ENCODE measurements around the gene TOB2.
"Not testable (repeated sequence)": the region's sequence is repeated elsewhere in the genome, so short reads cannot be mapped to it uniquely, and the experiment has no call there.

TOB2 gene

DNA sequence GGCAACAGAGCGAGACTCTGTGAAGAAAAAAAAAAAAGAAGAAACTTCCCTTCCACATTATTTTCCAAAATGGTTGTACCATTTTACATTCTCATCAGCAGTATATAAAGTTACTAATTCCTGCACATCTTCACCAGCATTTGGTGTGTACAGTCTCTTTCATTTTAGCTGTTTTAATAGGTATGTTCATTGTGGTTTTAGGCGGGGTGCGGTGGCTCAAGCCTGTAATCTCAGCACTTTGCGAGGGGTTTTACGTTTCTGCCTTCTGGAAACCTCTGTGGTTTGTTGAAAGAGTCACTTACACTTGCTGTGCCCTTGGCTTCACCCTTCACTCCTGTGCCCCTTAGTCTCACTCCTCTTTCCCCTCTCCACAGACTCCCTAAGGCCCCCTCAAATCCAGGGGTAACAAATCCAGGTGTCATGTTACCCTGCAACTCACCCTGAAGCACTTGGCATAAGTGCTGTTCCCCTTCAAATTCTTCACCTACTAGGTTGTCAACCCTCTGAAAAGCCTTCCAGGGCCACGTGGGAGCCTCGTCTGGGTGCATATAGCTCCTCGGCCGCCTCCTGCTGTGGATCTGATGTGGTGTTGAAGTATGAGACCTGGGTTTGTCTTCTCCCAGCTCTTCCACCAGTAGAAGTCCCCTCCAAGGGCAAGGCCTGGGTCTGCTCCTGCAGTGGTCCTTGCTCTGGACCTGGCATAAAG is 20.8 kb downstream of the TOB2 start:
- no peak for FAIRE-seq

DNA sequence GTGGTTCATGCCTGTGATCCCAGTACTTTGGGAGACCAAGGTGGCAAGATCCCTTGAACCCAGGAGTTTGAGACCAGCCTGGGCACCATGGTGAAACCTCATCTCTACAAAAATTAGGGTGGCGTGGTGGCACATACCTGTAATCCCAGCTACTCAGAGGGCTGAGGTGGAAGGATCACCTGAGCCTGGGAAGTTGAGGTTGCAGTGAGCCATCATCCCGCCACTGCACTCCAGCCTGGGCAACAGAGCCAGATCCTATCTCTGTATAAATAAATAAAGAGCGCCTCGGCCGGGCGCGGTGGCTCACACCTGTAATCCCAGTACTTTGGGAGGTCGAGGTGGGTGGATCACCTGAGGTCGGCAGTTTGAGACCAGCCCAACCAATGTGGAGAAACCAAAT is 27.9 kb downstream of the TOB2 start:
- FAIRE-seq = no peak

DNA sequence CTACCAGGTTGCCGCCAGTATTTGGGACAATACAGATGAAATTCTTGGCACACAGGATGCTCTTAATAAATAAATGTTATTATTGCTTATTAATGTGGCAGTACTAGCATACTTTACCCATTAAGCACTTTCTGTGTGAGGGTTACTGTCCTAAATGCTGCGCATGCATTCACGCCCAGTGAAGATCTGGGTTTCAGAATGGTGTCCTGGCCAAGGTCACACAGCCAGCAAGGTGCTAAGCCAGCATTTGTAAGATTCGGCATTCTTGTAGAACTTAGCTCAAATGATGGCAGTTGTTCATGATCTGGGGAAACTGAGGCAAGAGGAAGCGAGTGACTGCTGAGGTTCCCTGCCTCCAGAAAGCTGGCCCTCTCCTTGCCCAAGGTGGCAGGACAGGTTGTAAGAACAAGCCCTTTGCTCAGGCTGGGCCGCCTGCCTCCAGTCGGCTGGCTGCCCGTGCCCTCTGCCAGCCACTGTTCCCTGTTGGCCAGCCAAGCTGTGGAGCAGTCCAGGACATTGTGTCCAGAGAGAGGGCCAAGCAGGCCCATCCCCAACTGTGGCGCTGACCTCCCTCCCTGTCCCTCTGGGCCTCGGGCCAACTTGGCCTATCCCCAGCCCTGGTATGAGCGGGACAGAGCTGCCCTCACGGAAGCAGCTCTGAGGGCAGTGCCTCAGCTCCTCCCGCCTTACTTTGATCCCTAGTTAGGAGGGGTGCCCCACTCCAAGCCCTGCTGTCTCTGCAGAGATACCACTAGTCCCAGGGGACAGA is 28.8 kb downstream of the TOB2 start:
- no peak for FAIRE-seq

DNA sequence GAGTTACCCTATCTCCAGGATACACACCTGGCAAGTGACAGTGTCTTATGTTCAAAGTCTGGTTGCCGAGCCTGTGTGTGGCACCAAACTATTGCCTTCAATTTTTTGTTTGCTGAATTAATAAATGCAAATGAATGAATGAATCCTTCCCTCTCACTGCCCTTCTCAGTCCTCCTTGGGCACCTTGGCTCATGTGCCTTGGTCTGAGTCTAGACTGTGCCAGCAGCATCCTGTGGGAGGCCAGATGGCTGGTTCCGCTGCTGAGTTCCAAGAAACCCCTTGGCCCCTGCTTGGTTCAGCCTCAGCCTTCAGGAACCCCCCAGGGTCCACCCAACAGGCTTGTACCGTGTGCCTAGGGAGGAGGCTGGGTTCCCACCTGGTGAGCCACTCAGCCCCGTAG is 31.0 kb downstream of the TOB2 start:
- no peak for FAIRE-seq

DNA sequence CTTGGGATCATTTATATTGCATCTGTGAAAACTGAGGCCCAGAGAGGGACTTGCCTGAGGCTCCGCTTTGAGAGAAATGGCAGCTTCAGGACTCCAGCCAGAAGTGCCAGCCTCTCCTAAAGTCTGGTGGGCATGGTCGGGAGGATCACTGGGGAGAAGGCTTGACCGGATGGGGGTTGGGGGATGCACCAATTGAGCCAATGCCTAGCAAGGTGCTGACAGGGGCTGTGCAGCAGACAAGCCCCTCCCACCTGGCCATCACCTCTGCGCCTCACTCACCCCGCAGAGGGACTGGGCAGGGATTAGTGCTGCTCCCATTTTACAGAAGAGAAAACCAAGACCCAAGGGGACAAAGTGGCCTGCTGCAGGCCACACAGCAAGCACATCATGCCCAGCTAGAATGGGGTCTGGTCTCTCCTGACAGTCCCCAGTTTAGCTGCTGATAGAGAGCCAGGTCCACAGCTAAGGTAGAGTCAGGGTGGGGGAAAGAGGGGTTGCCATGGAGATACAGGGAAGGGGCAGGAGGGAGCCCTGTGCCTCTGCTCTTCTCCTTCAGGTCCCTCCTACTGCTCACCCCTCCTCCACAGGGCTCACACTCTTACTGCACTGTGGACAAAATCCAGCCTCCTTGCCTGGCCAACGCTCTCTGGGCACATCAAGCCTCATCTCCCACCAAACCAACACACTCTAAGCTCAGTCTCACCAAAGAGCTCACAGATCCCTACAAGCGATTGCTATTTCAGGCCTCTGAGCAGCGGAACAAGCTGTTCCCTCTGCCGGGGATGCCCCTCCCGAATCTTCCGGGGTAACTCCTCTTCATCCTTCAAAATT is 35.4 kb downstream of the TOB2 start:
- FAIRE-seq = no peak

DNA sequence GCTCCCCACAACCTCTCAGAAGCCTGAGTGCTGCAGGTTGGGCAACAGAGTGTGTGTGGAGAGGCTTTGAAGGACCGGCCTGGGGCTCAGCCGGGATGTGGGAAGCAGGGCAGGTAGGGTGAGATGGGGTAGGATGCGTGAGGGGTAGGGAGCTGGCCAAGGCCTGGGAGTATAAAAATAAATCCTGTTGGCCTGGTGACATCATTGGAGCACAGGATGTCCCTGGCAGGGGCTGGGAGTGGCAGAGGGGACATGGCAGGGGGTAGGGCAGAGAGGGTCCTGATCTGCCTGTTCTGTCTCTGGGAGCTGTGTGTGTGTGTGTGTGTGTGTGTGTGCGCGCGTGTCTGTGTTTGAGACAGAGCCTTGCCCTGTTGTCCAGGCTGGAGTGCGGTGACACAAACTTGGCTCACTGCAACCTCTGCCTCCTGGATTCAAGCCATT is 36.3 kb downstream of the TOB2 start:
- FAIRE-seq = no peak

DNA sequence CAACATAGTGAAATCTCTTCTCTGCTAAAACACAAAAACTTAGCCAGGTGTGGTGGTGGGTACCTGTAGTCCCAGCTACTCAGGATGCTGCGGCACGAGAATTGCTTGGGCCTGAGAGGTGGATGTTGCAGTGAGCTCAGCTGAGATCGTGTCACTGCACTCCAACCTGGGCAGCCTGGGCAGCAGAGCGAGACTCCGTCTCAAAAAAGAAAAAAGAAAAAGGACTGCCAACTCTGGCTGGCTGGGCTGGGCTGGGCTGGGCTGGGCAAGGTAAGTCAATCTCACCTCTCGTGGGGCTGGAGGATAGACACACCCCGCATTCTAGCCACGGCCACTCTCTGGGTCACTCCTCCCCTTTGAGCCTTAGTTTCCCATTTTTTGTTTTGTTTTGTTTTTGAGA is 37.9 kb downstream of the TOB2 start:
- FAIRE-seq = no peak

DNA sequence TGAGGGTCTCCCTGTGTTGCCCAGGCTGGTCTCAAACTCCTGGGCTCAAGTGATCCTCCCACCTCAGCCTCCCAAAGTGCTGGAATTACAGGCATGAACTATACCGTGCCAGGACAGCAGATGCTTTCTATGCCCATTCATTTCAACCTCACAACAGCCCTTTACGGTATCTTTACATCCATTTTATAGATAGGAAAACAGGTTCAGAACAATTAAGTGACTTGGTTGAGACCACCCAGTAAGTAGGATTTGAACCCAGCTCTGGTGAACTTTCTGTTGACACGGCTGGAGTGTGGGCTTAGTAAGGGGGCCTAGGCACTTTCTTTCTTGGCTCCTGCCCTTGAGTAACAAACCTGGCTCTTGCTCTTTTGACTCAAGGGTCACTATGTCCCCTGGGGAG is 39.2 kb downstream of the TOB2 start:
- no peak for FAIRE-seq

DNA sequence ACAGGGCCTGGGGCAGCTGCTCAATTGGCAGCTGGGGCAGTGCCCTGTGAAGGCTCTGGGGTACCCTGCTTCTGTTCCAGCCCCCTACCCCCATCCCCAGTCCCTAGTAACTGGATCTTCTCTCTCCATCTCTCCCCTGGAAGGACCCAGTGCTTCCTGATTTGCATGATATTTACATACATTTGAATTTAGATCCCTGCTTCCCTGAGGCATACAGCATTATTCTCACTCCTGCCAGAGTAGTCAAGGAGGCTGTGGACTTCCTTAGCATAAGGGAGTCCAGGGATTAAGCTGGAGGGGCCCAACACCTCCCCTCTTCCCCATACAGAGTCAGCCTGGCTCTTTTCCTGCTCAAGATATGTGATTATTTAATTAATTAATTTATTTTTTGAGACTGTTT is 40.2 kb downstream of the TOB2 start:
- FAIRE-seq = no peak

DNA sequence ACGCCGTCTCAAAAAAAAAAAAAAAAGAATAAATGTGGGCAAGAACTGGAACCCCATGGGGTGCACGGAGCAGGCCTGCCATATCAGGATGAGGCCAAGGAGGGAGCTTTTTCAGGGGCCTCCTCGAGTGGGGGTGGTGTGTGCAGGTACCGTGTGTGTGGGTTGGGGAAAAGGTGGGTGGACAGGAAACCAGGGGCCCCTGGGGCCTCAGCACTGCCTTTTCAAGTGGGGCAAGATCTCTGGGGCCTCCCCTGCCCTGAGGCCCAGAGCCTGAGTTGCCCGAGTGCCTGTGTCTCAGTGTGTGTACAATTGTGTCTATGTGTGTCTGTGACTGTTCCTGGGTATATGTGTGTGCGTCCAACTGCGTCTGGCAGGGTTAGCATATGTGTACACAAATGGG is 41.0 kb downstream of the TOB2 start:
- FAIRE-seq = no peak

DNA sequence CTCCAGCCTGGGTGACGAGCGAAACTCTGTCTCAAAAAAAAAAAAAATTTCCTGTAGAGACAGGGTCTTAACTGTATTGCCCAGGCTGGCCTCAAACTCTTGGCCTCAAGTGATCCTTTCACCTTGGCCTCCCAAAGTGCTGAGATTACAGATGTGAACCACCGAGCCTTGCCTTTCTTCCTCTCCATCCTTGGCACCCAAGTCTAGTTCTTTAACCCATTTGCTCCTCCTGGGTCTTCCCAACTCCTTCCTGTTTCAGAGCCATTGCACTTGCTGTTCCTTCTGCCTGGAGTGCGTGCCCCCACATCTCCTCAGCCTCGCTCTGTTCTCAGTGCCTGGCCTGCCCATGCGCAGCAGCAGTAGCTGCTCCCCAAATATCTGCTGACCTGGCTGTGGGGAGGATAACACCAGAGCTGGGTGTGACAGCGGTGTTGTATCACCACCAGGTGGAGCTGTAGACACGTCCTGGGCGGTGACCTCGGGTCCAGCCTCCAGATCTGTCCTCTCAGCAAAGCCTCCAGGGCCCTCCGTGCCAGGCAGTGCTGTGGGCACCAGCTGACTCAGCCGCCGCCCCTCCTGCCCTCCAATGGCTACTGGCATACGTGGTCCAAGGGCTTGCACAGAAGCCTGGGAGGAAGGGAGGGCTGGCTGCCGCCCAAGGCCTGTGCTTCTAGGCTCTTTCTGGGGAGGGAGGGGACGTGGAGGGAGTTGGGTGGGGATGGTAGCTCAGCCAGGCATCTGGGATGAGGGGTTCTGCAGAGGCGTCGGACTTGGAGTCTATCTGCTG is 42.9 kb downstream of the TOB2 start:
- FAIRE-seq = no peak

DNA sequence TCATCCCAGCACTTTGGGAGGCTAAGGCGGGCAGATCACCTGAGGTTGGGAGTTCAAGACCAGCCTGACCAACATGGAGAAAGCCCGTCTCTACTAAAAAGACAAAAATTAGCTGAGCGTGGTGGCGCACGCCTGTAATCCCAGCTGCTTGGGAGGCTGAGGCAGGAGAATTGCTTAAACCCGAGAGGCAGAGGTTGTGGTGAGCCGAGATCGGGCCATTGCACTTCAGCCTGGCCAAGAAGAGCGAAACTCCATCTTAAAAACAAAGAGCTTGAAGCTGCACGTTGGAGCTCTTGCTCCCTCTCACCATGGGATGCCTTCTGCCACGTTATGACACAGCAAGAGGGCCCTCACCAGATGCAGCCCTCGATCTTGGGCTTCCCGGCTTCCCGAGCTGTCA is 43.8 kb downstream of the TOB2 start:
- FAIRE-seq = not testable (repeated sequence)

DNA sequence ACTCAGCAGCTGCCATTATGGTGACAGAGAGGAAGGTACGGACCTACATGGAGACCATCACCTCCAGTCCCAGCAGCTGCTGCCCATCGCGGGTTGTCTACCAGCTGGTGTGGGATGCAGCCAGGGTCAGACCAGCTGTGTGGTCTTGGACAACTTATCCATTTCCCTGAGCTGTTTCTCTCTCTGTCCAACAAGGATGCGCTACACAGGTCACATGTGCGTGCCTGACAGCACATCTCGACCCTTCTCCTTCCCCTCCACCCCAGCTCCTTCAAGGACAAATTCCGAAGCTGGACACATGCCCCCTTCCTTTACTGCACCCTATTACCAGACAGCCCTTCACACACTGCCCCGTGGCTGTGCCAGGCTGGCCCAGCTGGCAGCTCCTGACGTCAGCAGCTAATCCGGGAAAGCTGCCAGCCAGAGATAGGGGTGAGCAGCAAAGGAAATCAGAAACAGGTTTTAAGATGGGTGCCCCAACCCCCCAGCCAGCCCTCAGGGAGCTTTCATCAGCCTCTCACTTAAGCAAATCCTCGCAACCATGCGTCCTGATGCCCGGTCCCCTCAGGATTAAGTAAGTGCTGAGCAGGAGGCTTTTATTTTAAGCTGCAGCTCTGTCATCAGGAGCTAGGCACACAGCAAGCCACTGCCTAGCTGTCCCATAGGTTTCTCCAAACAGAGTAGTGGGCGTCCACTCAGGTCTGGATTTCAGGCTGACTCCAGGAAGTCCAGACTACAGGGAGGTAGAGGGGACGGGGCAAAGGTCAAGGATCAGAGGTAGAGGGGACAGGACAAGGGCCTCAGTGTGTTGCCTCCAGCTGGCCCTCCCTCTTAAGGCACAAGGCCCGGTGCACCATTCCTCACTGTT is 44.6 kb downstream of the TOB2 start:
- FAIRE-seq = no peak

DNA sequence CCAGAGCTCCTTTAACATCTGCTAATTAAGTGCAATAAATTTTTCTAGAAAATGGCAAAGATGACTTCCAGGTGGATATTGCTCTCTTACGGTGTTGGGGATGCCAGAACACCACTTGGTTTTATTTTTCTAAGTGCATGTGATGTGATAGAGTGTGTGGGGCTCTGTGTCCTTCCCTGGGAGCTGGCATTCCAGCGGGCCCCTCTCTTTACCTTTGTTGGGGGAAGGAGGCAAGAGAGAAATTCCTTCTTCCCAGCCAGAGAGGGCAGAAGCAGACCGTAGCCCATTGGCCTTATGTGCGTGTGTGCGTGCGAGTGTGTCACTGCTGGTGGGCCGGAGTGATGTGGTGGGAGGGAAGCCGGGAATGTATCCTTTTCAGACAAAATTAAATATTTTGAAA is 47.7 kb downstream of the TOB2 start:
- FAIRE-seq = no peak

DNA sequence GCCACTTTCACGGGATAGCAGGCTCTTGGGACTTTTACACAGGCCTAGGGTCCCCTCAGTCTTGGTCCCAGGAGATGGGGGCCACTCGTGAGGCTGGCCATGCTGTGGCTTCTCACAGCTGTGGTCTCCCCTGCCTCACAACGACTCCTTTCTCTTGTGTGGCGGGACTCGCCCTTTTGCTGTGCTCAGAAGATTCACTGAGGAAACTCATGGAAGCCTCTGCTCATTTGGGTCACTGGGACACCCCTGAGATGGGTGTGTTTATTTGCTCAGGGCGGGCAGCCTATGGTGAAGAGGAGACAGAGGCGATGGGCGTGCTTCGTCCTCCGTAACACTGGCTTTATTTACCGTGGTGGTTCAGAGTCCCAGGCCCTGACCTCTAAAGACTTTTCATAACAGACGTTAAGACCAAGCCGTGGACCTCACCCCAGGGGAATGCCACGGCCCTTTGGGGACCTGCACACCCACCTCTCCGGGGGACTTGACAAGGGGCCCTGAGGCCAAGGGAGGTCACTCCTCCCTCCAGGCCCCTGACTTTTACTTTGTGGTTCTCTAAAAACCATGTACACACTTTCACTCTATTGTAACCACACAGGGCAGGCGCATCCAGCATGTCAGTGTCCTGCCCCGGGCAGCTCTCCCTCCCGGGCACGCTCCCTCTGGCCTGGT is 49.3 kb downstream of the TOB2 start:
- no peak for FAIRE-seq

DNA sequence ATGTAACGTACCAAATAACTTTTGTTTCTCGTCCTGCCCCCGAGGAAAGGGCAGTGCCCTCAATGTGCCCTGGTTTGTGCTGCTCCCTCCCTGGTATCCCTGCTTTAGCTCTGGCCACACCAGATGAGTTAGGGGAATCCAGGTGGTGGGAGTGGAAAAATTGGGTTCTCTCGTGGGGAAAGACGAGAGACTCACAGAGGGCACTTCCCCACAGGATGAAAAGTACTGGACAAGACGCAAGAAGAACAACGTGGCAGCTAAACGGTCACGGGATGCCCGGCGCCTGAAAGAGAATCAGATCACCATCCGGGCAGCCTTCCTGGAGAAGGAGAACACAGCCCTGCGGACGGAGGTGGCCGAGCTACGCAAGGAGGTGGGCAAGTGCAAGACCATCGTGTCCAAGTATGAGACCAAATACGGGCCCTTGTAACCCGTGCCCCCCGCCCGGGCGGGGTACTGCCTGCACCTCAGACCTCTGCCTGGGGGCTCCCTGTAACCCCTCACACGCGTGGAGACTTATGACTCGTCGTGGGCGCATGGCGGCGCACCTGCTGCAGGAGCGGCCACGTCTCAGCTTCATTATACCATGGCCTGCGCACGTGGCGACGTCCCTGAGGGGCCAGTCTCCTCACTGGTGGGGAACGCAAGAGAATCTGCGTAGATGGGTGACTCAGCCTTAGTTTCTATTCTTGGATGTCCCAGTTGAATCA is 50.9 kb downstream of the TOB2 start:
- FAIRE-seq = no peak

DNA sequence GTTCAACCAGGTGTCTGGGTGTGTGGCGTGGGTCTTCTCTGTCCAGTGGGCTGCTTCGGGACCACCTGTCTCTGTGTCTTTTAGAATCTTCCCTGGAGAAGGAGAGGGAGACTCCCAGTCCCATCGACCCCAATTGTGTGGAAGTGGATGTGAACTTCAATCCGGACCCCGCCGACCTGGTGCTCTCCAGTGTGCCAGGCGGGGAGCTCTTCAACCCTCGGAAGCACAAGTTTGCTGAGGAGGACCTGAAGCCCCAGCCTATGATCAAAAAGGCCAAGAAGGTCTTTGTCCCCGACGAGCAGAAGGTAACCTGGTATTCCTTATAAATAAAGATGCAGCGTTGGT is 52.6 kb downstream of the TOB2 start:
- FAIRE-seq = no peak

DNA sequence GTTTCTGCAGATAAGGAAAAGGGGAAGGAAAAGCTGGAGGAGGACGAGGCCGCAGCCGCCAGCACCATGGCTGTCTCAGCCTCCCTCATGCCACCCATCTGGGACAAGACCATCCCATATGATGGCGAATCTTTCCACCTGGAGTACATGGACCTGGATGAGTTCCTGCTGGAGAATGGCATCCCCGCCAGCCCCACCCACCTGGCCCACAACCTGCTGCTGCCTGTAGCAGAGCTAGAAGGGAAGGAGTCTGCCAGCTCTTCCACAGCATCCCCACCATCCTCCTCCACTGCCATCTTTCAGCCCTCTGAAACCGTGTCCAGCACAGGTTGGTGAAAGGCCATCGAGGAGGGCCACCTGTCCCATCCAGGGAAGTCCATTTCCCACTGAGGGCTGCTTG is 59.3 kb downstream of the TOB2 start:
- FAIRE-seq = no peak

DNA sequence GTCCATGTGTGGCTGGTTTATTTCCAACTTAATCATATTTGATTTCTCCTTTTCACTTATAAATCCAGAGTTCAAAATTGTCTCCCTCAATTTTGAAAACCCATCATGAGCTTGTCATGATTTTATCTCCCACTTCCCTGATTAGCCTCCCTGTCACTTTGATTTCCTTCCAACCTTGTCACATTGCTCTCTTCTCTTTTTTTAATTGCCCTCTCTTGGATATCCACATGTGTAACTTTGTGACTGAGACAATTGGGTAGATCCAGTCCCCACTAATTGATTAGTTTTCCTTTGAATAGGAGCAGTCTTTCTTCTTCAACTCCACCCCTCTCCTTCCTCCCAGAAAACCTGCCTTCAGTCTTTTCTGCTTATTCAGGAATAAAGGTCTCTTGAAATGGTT is 62.5 kb downstream of the TOB2 start:
- FAIRE-seq = no peak

Measured in A204.1 (cell line).